Liver (tissue), 3 donors: ENCODE measurements around the gene DNPEP.

ENCODE experiments used
- GABPA ChIP-seq, 2 donors: IDR thresholded peaks in 1 of 2; conservative IDR thresholded peaks in 1 of 2; 2 replicates each; pipeline ENCODE4 v1.6.1; 2016; ENCODE audit warnings: antibody characterized with exemption in 2 of 2, mild to moderate bottlenecking in 1 of 2, moderate library complexity in 1 of 2
- JUND ChIP-seq, 2 donors: IDR thresholded peaks; 2 replicates each; pipeline ENCODE4 v1.6.1; 2016; ENCODE audit warnings: antibody characterized with exemption in 2 of 2
- NR2F2 ChIP-seq: IDR thresholded peaks from 2 replicates; pipeline ENCODE4 v1.6.1; 2016; ENCODE audit warnings: antibody characterized with exemption
- RXRA ChIP-seq, 2 donors: IDR thresholded peaks; 2 replicates each; pipeline ENCODE4 v1.6.1; 2017 to 2018; ENCODE audit warnings: antibody characterized with exemption in 2 of 2, mild to moderate bottlenecking in 1 of 2
- TF ChIP-seq, protein P1 (sequence below): fragments of 150-350 bp; IDR thresholded peaks from 2 replicates; pipeline ENCODE4 v1.5.1; 2017; ENCODE audit warnings: improper control_type of control experiment, low read depth, low read length; ENCODE audit not compliant: missing input control
- donor health status: healthy.
- donor health status: healthy.

DNA sequence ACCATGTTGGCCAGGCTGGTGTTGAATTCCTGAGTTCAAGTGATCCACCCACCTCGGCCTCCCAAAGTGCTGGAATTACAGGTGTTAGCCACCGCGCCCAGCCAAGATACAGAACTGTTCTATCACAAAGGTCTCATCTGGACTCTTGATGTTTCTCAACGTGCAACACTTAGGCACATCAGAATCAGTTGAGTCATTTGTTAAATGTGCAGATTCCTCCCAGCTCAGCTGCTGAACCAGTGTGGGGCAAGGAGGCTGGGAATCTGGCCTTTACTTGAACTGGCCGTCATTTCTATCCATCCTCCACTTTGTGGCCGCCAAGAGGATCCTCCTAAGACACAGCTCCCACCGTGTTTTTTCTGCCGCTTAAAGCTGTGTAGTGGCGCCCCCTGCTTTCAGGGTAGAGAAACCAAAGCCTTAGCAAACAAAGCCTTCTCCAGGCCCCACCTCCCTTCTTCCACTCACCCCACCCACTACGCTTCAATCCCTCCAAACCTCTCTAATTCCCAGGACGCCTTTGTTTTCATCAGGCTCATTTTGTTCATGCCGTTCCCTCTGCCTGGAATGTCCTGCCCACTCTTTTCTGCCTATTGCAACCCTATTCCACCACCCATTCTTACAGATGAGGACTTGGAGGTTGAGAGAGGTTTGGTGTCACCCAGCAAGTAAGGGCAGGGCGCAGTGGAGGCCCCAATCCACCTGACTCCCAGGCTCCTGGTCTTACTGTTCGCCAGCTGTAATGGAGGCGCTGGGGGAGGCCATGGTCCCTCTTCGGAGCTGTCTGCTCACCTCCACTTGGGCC is 46.2 kb upstream of the DNPEP start:
- TF ChIP-seq, protein P1, sequence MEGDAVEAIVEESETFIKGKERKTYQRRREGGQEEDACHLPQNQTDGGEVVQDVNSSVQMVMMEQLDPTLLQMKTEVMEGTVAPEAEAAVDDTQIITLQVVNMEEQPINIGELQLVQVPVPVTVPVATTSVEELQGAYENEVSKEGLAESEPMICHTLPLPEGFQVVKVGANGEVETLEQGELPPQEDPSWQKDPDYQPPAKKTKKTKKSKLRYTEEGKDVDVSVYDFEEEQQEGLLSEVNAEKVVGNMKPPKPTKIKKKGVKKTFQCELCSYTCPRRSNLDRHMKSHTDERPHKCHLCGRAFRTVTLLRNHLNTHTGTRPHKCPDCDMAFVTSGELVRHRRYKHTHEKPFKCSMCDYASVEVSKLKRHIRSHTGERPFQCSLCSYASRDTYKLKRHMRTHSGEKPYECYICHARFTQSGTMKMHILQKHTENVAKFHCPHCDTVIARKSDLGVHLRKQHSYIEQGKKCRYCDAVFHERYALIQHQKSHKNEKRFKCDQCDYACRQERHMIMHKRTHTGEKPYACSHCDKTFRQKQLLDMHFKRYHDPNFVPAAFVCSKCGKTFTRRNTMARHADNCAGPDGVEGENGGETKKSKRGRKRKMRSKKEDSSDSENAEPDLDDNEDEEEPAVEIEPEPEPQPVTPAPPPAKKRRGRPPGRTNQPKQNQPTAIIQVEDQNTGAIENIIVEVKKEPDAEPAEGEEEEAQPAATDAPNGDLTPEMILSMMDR, result no peak
- no peak for TF ChIP-seq GABPA (IDR thresholded peaks at IDR 0.05 in 1 of 2, conservative IDR thresholded peaks at IDR 0.05 in 1 of 2)
- no peak for TF ChIP-seq RXRA (IDR thresholded peaks at IDR 0.05)
- no peak for TF ChIP-seq NR2F2
- TF ChIP-seq JUND (IDR thresholded peaks at IDR 0.05), result no peak
